GM18909 (cell line): ENCODE measurements around the gene SLAIN2.
A peak's percentile ranks its signal among the peaks of the same experiment; 100 is the strongest.

Experiments
- ATAC-seq: cut with Tn5 transposase; IDR thresholded peaks from one replicate; pipeline ENCODE4 v1.9.1; 2021; ENCODE audit warnings: mild to moderate bottlenecking; ENCODE audit not compliant: unreplicated experiment, poor library complexity

SLAIN2 gene

GRCh38 chr4:48333587-48333986, 7.7 kb upstream of the SLAIN2 start:
- ATAC-seq, result no peak

GRCh38 chr4:48334236-48334635, 7.1 kb upstream of the SLAIN2 start:
- ATAC-seq, result no peak

- no peak for ATAC-seq
These were observed 6.4 kb upstream of the SLAIN2 start for GRCh38 chr4:48334900-48335384.

GRCh38 chr4:48336146-48336870, 5.0 kb upstream of the SLAIN2 start:
- no peak for ATAC-seq

- ATAC-seq, result no peak
These were observed 3.6 kb upstream of the SLAIN2 start for GRCh38 chr4:48337731-48338130.

GRCh38 chr4:48339642-48340041, 1.7 kb upstream of the SLAIN2 start:
- no peak for ATAC-seq

- ATAC-seq, result no peak
These were observed 909 bp upstream of the SLAIN2 start for GRCh38 chr4:48340276-48340964.

GRCh38 chr4:48341776-48342605, 662 bp downstream of the SLAIN2 start:
- peak; percentile 23 for ATAC-seq

- ATAC-seq, result no peak
These were observed 1.2 kb downstream of the SLAIN2 start for GRCh38 chr4:48342606-48342880.

- ATAC-seq, result no peak
These were observed 1.7 kb downstream of the SLAIN2 start for GRCh38 chr4:48343035-48343434.

- no peak for ATAC-seq
These were observed 2.2 kb downstream of the SLAIN2 start for GRCh38 chr4:48343551-48343950.

- no peak for ATAC-seq
These were observed 4.2 kb downstream of the SLAIN2 start for GRCh38 chr4:48345542-48345941.

GRCh38 chr4:48346594-48346993, 5.3 kb downstream of the SLAIN2 start:
- no peak for ATAC-seq

- no peak for ATAC-seq
These were observed 6.1 kb downstream of the SLAIN2 start for GRCh38 chr4:48347282-48347921.

GRCh38 chr4:48350871-48351270, 9.5 kb downstream of the SLAIN2 start:
- ATAC-seq, result no peak

- no peak for ATAC-seq
These were observed 11.5 kb downstream of the SLAIN2 start for GRCh38 chr4:48352793-48353192.

- ATAC-seq, result no peak
These were observed 15.0 kb downstream of the SLAIN2 start for GRCh38 chr4:48356355-48356754.

- no peak for ATAC-seq
These were observed 19.1 kb downstream of the SLAIN2 start for GRCh38 chr4:48360285-48361011.

- ATAC-seq, result no peak
These were observed 19.7 kb downstream of the SLAIN2 start for GRCh38 chr4:48361012-48361400.

- no peak for ATAC-seq
These were observed 25.3 kb downstream of the SLAIN2 start for GRCh38 chr4:48366611-48367010.
